ENCODE measurements around the gene UQCRC1.

Gene UQCRC1

GRCh38 chr3:48567090-48567489 lies 42.4 kb downstream of the UQCRC1 start:
- no peak overlapping the region for H3K4me3 ChIP-seq (ENCODE audit: low read depth, low read length, poor library complexity, severe bottlenecking)
- no peaks in the 10 kb centered on the region for H3K36me3 ChIP-seq (ENCODE audit: insufficient read depth, low read length)
- H3K9me2 ChIP-seq (ENCODE audit: low read depth, low read length) = no peaks in the 10 kb centered on the region
- no peak overlapping the region for H3K27ac ChIP-seq (ENCODE audit: low read depth, low read length, poor library complexity, severe bottlenecking)
- H2AFZ ChIP-seq (ENCODE audit: low read length) = no peak overlapping the region
- no peak overlapping the region for H3K4me2 ChIP-seq (ENCODE audit: low read length)
- no peaks in the 10 kb centered on the region for H3F3A ChIP-seq (ENCODE audit: insufficient read depth, low read length)
- H4K20me1 ChIP-seq (ENCODE audit: insufficient read depth, low read length) = no peaks in the 10 kb centered on the region
- no peak overlapping the region for H3K9ac ChIP-seq (ENCODE audit: low read length)
- H3K79me2 ChIP-seq (ENCODE audit: insufficient read depth, low read length) = no peaks in the 10 kb centered on the region
- TF ChIP-seq EZH2 (IDR thresholded peaks at IDR 0.05; ENCODE audit: borderline replicate concordance, low read length) (no peak), CTCF (IDR thresholded peaks at IDR 0.05; ENCODE audit: low read length) (no peak)
- H3K9me3 ChIP-seq (ENCODE audit: low read length) = no peaks in the 10 kb centered on the region
- peaks cover 6% of the 10 kb centered on the region; the same call in 1 of the 2 replicates for H3K27me3 ChIP-seq (ENCODE audit: insufficient read depth, low read length)
- no peaks in the 10 kb centered on the region for H3K4me1 ChIP-seq (ENCODE audit: insufficient read depth, low read length, severe bottlenecking)

- Histone ChIP-seq H3K9me2 (ENCODE audit: low read depth, low read length) (no peaks in the 10 kb centered on the region), H3K27me3 (ENCODE audit: insufficient read depth, low read length) (peaks cover 6% of the 10 kb centered on the region; the same call in 1 of the 2 replicates), H4K20me1 (ENCODE audit: insufficient read depth, low read length) (no peaks in the 10 kb centered on the region), H3K4me2 (ENCODE audit: low read length) (no peak overlapping the region), H3K9me3 (ENCODE audit: low read length) (no peaks in the 10 kb centered on the region), H3K9ac (ENCODE audit: low read length) (no peak overlapping the region), H3K27ac (ENCODE audit: low read depth, low read length, poor library complexity, severe bottlenecking) (no peak overlapping the region), H3F3A (ENCODE audit: insufficient read depth, low read length) (no peaks in the 10 kb centered on the region), H3K4me3 (ENCODE audit: low read depth, low read length, poor library complexity, severe bottlenecking) (no peak overlapping the region), H3K79me2 (ENCODE audit: insufficient read depth, low read length) (no peaks in the 10 kb centered on the region), H3K36me3 (ENCODE audit: insufficient read depth, low read length) (no peaks in the 10 kb centered on the region), H2AFZ (ENCODE audit: low read length) (no peak overlapping the region), H3K4me1 (ENCODE audit: insufficient read depth, low read length, severe bottlenecking) (no peaks in the 10 kb centered on the region)
- TF ChIP-seq EZH2 (IDR thresholded peaks at IDR 0.05; ENCODE audit: borderline replicate concordance, low read length) = no peak
- TF ChIP-seq CTCF (IDR thresholded peaks at IDR 0.05; ENCODE audit: low read length) = no peak
Observed at GRCh38 chr3:48566401-48566760, 43.1 kb downstream of the UQCRC1 start.

GRCh38 chr3:48565591-48566400 lies 43.6 kb downstream of the UQCRC1 start:
- Histone ChIP-seq H3K36me3 (ENCODE audit: insufficient read depth, low read length) (no peaks in the 10 kb centered on the region), H3K27me3 (ENCODE audit: insufficient read depth, low read length) (peaks cover 3% of the 10 kb centered on the region), H3K9me3 (ENCODE audit: low read length) (no peaks in the 10 kb centered on the region), H3K4me3 (ENCODE audit: low read depth, low read length, poor library complexity, severe bottlenecking) (no peak overlapping the region), H4K20me1 (ENCODE audit: insufficient read depth, low read length) (no peaks in the 10 kb centered on the region), H3K27ac (ENCODE audit: low read depth, low read length, poor library complexity, severe bottlenecking) (no peak overlapping the region), H3K9me2 (ENCODE audit: low read depth, low read length) (no peaks in the 10 kb centered on the region), H3K9ac (ENCODE audit: low read length) (no peak overlapping the region), H3F3A (ENCODE audit: insufficient read depth, low read length) (no peaks in the 10 kb centered on the region), H3K79me2 (ENCODE audit: insufficient read depth, low read length) (no peaks in the 10 kb centered on the region), H2AFZ (ENCODE audit: low read length) (no peak overlapping the region), H3K4me2 (ENCODE audit: low read length) (no peak overlapping the region), H3K4me1 (ENCODE audit: insufficient read depth, low read length, severe bottlenecking) (peaks cover 5% of the 10 kb centered on the region)
- no peak for TF ChIP-seq EZH2 (IDR thresholded peaks at IDR 0.05; ENCODE audit: borderline replicate concordance, low read length)
- no peak for TF ChIP-seq CTCF (IDR thresholded peaks at IDR 0.05; ENCODE audit: low read length)
